Neural cell (in vitro differentiated cells): ENCODE results near the gene LCP2.

Source experiments
- TAF1 ChIP-seq: IDR thresholded peaks from 2 replicates; pipeline ENCODE4 v1.6.1; 2012; ENCODE audit warnings: low read depth
- TF ChIP-seq, protein P1 (sequence below): fragments of 450-650 bp; IDR thresholded peaks from 2 replicates; pipeline ENCODE4 v1.5.1; 2014; ENCODE audit warnings: antibody characterized with exemption, mild to moderate bottlenecking, moderate library complexity; ENCODE audit not compliant: poor library complexity, severe bottlenecking

DNA sequence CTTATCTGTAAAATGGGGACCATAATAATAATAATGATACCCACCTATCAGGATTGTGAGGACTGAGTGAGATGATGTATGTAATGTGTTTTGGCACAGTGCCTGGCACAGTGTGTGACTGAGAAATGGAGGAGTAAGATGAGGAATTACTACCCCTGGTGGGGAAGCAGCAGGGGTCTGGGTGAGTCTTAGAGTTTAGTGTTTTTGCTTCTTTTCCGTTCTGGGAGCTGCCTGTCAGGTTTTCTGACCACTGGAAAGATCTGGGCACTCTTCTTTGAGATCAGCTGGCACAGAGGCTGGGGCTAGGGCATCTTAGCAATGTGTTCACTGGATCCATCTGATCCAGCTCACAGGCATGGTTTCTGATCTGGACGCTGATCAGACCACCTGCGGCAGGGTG, 8.5 kb downstream of the LCP2 start:
- TF ChIP-seq, protein P1, sequence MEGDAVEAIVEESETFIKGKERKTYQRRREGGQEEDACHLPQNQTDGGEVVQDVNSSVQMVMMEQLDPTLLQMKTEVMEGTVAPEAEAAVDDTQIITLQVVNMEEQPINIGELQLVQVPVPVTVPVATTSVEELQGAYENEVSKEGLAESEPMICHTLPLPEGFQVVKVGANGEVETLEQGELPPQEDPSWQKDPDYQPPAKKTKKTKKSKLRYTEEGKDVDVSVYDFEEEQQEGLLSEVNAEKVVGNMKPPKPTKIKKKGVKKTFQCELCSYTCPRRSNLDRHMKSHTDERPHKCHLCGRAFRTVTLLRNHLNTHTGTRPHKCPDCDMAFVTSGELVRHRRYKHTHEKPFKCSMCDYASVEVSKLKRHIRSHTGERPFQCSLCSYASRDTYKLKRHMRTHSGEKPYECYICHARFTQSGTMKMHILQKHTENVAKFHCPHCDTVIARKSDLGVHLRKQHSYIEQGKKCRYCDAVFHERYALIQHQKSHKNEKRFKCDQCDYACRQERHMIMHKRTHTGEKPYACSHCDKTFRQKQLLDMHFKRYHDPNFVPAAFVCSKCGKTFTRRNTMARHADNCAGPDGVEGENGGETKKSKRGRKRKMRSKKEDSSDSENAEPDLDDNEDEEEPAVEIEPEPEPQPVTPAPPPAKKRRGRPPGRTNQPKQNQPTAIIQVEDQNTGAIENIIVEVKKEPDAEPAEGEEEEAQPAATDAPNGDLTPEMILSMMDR: no peak
- TF ChIP-seq TAF1: no peak
